BLaER1 treated with 17β-estradiol and CSF1 and Interleukin-3, amounts not matched to agents 10 nM and 100 nM (cell line): ENCODE data around the gene HORMAD1.
A peak's percentile ranks its signal among the peaks of the same experiment; 100 is the strongest.

ENCODE experiments used
- H3K27ac ChIP-seq, 11 experiments: shearing (Covaris generic); formaldehyde crosslinking; 2 replicates each; pipeline ENCODE4 v1.8.1; 2022
- H3K27me3 ChIP-seq, 11 experiments: shearing (Covaris generic); formaldehyde crosslinking; 2 replicates each; pipeline ENCODE4 v1.8.1; 2022
- H3K36me3 ChIP-seq, 11 experiments: shearing (Covaris generic); formaldehyde crosslinking; 2 replicates each; pipeline ENCODE4 v1.8.1; 2022
- H3K4me1 ChIP-seq, 10 experiments: shearing (Covaris generic); formaldehyde crosslinking; 2 replicates each; pipeline ENCODE4 v1.8.1; 2022
- H3K4me2 ChIP-seq, 11 experiments: shearing (Covaris generic); formaldehyde crosslinking; 2 replicates each; pipeline ENCODE4 v1.8.1; 2022
- H3K4me3 ChIP-seq, 10 experiments: shearing (Covaris generic); formaldehyde crosslinking; 2 replicates each; pipeline ENCODE4 v1.8.1; 2022
- H3K9ac ChIP-seq, 11 experiments: shearing (Covaris generic); formaldehyde crosslinking; 2 replicates each; pipeline ENCODE4 v1.8.1; 2022
- H3K9me3 ChIP-seq, 11 experiments: shearing (Covaris generic); formaldehyde crosslinking; replicated peaks in 1 of 11; 2 replicates each; pipeline ENCODE4 v1.8.1; 2022
- H4K20me1 ChIP-seq, 11 experiments: shearing (Covaris generic); formaldehyde crosslinking; 2 replicates each; pipeline ENCODE4 v1.8.1; 2022
- Cebpa-rat ChIP-seq, 11 experiments: shearing (Covaris generic); IDR thresholded peaks; 2 replicates each; pipeline ENCODE4 v1.8.1; 2022

HORMAD1 gene

GRCh38 chr1:150760013-150760412, 39.3 kb upstream of the HORMAD1 start:
- Histone ChIP-seq H3K9me3 (peaks cover 12 to 30% (median 22%) of the 10 kb centered on the region in 11 experiments; a peak in 21 of 22 replicates), H3K4me1 (peaks cover 7 to 48% (median 15%) of the 10 kb centered on the region in 10 experiments; a peak in 18 of 20 replicates), H3K36me3 (peaks cover 17 to 86% (median 71%) of the 10 kb centered on the region in 11 experiments), H4K20me1 (peaks cover 0 to 79% (median 0%) of the 10 kb centered on the region in 11 experiments; a peak in 3 of 22 replicates), H3K27ac (no peak overlapping the region), H3K4me2 (peak overlapping the region in 2 of 11 experiments; percentile 64 to 68; a peak in 4 of 22 replicates), H3K9ac (no peak overlapping the region), H3K4me3 (no peak overlapping the region), H3K27me3 (no peaks in the 10 kb centered on the region)
- no peak for TF ChIP-seq Cebpa-rat (IDR thresholded peaks at IDR 0.05)

GRCh38 chr1:150753416-150753815, 32.7 kb upstream of the HORMAD1 start:
- Histone ChIP-seq H3K36me3 (peaks cover 31 to 99% (median 95%) of the 10 kb centered on the region in 11 experiments), H3K4me1 (no peaks in the 10 kb centered on the region), H4K20me1 (peaks cover 0 to 82% (median 0%) of the 10 kb centered on the region in 11 experiments; a peak in 4 of 22 replicates), H3K9ac (no peak overlapping the region), H3K27ac (no peak overlapping the region), H3K27me3 (no peaks in the 10 kb centered on the region), H3K4me3 (no peak overlapping the region), H3K4me2 (no peak overlapping the region), H3K9me3 (no peaks in the 10 kb centered on the region)
- TF ChIP-seq Cebpa-rat (IDR thresholded peaks at IDR 0.05), result no peak

- Histone ChIP-seq H3K27me3 (no peaks in the 10 kb centered on the region), H3K4me1 (no peaks in the 10 kb centered on the region), H3K27ac (no peak overlapping the region), H3K36me3 (peaks cover 31 to 99% (median 96%) of the 10 kb centered on the region in 11 experiments), H3K4me3 (no peak overlapping the region), H3K9ac (no peak overlapping the region), H3K4me2 (no peak overlapping the region), H3K9me3 (no peaks in the 10 kb centered on the region), H4K20me1 (peaks cover 0 to 74% (median 0%) of the 10 kb centered on the region in 11 experiments; a peak in 3 of 22 replicates)
- no peak for TF ChIP-seq Cebpa-rat (IDR thresholded peaks at IDR 0.05)
Observed at GRCh38 chr1:150751443-150751842, 30.7 kb upstream of the HORMAD1 start.

- Histone ChIP-seq H3K4me2 (no peak overlapping the region), H3K36me3 (peaks cover 36 to 99% (median 96%) of the 10 kb centered on the region in 11 experiments), H3K27me3 (no peaks in the 10 kb centered on the region), H3K4me3 (no peak overlapping the region), H3K4me1 (no peaks in the 10 kb centered on the region), H3K9me3 (peaks cover 0 to 8% (median 0%) of the 10 kb centered on the region in 11 experiments; a peak in 5 of 22 replicates), H3K27ac (no peak overlapping the region), H4K20me1 (peaks cover 0 to 63% (median 0%) of the 10 kb centered on the region in 11 experiments; a peak in 3 of 22 replicates), H3K9ac (no peak overlapping the region)
- no peak for TF ChIP-seq Cebpa-rat (IDR thresholded peaks at IDR 0.05)
Observed at GRCh38 chr1:150749720-150750311, 29.1 kb upstream of the HORMAD1 start.

- no peak overlapping the region for H3K4me2 ChIP-seq
Observed at GRCh38 chr1:150748878-150749719, 28.4 kb upstream of the HORMAD1 start.

GRCh38 chr1:150730130-150730721, 9.5 kb upstream of the HORMAD1 start:
- H3K9me3 ChIP-seq, result peaks cover 0 to 7% (median 4%) of the 10 kb centered on the region in 11 experiments; a peak in 3 of 22 replicates

More at GRCh38 chr1:150748878-150749719, 28.4 kb upstream of the HORMAD1 start:
- Histone ChIP-seq H3K4me3 (no peak overlapping the region), H3K9ac (no peak overlapping the region), H3K36me3 (peaks cover 35 to 95% (median 92%) of the 10 kb centered on the region in 11 experiments), H3K4me1 (no peaks in the 10 kb centered on the region), H4K20me1 (peaks cover 0 to 60% (median 0%) of the 10 kb centered on the region in 11 experiments; a peak in 3 of 22 replicates), H3K27me3 (no peaks in the 10 kb centered on the region), H3K9me3 (peaks cover 0 to 10% (median 0%) of the 10 kb centered on the region in 11 experiments; a peak in 5 of 22 replicates), H3K27ac (no peak overlapping the region)
- no peak for TF ChIP-seq Cebpa-rat (IDR thresholded peaks at IDR 0.05)

GRCh38 chr1:150724336-150724735, 3.6 kb upstream of the HORMAD1 start:
- Histone ChIP-seq H4K20me1 (no peaks in the 10 kb centered on the region), H3K36me3 (peaks cover 0 to 8% (median 0%) of the 10 kb centered on the region in 11 experiments; a peak in 3 of 22 replicates), H3K9ac (no peak overlapping the region), H3K27me3 (no peaks in the 10 kb centered on the region), H3K4me1 (no peaks in the 10 kb centered on the region), H3K9me3 (peaks cover 19 to 38% (median 28%) of the 10 kb centered on the region in 11 experiments; a peak in 19 of 22 replicates), H3K27ac (no peak overlapping the region), H3K4me2 (no peak overlapping the region), H3K4me3 (no peak overlapping the region)
- no peak for TF ChIP-seq Cebpa-rat (IDR thresholded peaks at IDR 0.05)

More at GRCh38 chr1:150730130-150730721, 9.5 kb upstream of the HORMAD1 start:
- Histone ChIP-seq H3K4me3 (no peak overlapping the region), H3K27me3 (no peaks in the 10 kb centered on the region), H3K27ac (no peak overlapping the region), H3K36me3 (peaks cover 0 to 52% (median 34%) of the 10 kb centered on the region in 11 experiments; a peak in 18 of 22 replicates), H3K9ac (no peak overlapping the region), H4K20me1 (peaks cover 0 to 21% (median 0%) of the 10 kb centered on the region in 11 experiments; a peak in 2 of 22 replicates), H3K4me2 (no peak overlapping the region), H3K4me1 (no peaks in the 10 kb centered on the region)
- TF ChIP-seq Cebpa-rat (IDR thresholded peaks at IDR 0.05), result no peak

- H3K4me3 ChIP-seq, result no peak overlapping the region
- no peak for TF ChIP-seq Cebpa-rat (IDR thresholded peaks at IDR 0.05)
- peaks cover 19 to 36% (median 27%) of the 10 kb centered on the region in 11 experiments; a peak in 19 of 22 replicates for H3K9me3 ChIP-seq
- no peak overlapping the region for H3K4me2 ChIP-seq
- H3K36me3 ChIP-seq, result peaks cover 0 to 8% (median 0%) of the 10 kb centered on the region in 11 experiments; a peak in 2 of 22 replicates
- no peaks in the 10 kb centered on the region for H3K4me1 ChIP-seq
- H3K27ac ChIP-seq, result no peak overlapping the region
- H4K20me1 ChIP-seq, result no peaks in the 10 kb centered on the region
- H3K9ac ChIP-seq, result no peak overlapping the region
- H3K27me3 ChIP-seq, result no peaks in the 10 kb centered on the region
Observed at GRCh38 chr1:150720098-150720497, 597 bp downstream of the HORMAD1 start.
